ENCODE results near the gene PAXIP1.

PAXIP1 gene

DNA sequence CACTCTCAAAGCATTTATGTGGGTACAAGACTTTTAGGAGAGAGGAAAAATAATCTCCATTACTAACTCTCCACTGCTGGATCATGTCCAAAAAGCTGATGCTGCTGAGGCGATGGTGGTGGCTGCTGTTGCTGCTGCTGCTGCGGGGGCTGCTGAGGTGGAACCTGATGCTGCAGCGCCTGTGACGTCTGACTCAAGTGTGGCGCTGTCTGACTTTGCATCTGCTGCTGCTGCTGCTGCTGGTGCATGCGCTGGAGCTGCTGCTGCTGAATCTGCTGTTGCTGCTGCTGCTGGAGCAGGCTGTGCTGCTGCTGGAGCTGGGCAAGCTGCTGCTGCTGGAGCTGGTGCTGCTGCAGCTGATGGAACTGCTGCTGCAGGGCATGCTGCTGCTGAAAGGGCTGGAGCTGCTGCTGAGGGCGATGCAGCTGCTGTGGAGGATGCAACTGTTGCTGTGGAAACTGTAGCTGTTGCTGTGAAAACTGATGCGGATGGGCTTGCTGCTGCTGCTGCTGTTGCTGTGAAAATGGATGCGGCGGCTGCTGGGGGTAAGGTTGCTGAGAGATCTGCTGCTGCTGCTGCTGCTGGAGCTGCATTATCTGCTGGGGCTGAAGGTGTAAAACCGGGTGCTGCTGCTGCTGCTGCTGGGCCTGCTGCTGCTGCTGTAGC lies 34.5 kb downstream of the PAXIP1 start:
- peaks cover 86% of the 10 kb centered on the region for H3K36me3 ChIP-seq
- no peaks in the 10 kb centered on the region for H3K27me3 ChIP-seq (ENCODE audit: insufficient read depth, low read depth, severe bottlenecking)
- no peak for DNase-seq
- H3K4me3 ChIP-seq (ENCODE audit: low read depth, low read length): no peak overlapping the region
- H3K27ac ChIP-seq: no peak overlapping the region
- TF ChIP-seq, protein P1, sequence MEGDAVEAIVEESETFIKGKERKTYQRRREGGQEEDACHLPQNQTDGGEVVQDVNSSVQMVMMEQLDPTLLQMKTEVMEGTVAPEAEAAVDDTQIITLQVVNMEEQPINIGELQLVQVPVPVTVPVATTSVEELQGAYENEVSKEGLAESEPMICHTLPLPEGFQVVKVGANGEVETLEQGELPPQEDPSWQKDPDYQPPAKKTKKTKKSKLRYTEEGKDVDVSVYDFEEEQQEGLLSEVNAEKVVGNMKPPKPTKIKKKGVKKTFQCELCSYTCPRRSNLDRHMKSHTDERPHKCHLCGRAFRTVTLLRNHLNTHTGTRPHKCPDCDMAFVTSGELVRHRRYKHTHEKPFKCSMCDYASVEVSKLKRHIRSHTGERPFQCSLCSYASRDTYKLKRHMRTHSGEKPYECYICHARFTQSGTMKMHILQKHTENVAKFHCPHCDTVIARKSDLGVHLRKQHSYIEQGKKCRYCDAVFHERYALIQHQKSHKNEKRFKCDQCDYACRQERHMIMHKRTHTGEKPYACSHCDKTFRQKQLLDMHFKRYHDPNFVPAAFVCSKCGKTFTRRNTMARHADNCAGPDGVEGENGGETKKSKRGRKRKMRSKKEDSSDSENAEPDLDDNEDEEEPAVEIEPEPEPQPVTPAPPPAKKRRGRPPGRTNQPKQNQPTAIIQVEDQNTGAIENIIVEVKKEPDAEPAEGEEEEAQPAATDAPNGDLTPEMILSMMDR (IDR thresholded peaks at IDR 0.05; ENCODE audit: low read depth, low read length): no peak
- H3K9me3 ChIP-seq (ENCODE audit: severe bottlenecking): no peaks in the 10 kb centered on the region

DNA sequence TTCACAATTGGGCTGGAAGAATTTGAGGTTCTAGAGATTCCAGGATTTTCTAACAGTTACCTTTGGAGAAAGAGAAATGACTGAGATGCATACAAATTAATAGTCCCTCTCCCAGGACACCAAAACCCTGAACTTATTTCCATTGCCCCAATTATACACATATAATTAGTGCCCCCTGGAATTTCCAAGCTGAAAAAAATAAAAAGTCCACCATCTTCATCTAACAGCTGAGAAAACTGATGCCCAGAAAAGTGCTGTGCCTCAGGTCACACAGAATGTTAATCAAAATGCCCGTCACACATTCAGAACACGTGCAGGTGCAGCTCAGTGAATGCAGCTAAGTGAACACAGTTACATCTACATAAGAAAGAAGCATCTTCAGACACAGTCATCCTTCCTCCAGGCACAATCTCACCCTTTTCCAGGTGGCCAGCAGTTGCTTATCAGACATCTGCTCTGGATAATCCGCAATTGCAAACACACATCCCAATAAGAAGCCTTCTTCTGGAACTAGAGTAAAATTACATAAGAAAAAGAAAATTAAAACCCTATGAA lies 35.4 kb downstream of the PAXIP1 start:
- H3K9me3 ChIP-seq (ENCODE audit: severe bottlenecking): no peaks in the 10 kb centered on the region
- no peak overlapping the region for H3K27ac ChIP-seq
- no peak overlapping the region for H3K4me3 ChIP-seq (ENCODE audit: low read depth, low read length)
- no peak for DNase-seq
- TF ChIP-seq, protein P1 (IDR thresholded peaks at IDR 0.05; ENCODE audit: low read depth, low read length): no peak
- peaks cover 89% of the 10 kb centered on the region for H3K36me3 ChIP-seq
- no peaks in the 10 kb centered on the region for H3K27me3 ChIP-seq (ENCODE audit: insufficient read depth, low read depth, severe bottlenecking)

DNA sequence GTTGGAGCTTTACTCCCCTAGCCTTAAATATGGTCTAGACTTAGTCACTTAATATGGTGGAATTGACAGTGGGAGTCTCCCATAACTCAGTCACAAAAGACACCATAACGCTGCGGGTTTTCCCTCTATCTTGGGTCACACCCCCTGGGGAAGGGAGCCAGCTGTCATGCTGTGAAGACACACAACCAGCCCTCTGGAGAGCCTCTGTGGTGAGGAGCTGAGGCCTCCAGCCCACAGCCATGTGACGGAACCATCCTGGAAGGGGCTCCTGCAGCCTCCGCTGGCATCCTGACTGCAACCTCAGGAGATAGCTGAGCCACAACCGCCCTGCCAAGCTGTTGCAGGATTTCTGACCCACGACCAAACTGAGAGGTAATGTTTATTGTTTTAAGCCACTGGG lies 37.9 kb downstream of the PAXIP1 start:
- Histone ChIP-seq H3K36me3 (peaks cover 97% of the 10 kb centered on the region), H3K9me3 (ENCODE audit: severe bottlenecking) (no peaks in the 10 kb centered on the region), H3K27ac (no peak overlapping the region), H3K27me3 (ENCODE audit: insufficient read depth, low read depth, severe bottlenecking) (no peaks in the 10 kb centered on the region), H3K4me3 (ENCODE audit: low read depth, low read length) (no peak overlapping the region)
- TF ChIP-seq, protein P1 (IDR thresholded peaks at IDR 0.05; ENCODE audit: low read depth, low read length): no peak
- no peak for DNase-seq

DNA sequence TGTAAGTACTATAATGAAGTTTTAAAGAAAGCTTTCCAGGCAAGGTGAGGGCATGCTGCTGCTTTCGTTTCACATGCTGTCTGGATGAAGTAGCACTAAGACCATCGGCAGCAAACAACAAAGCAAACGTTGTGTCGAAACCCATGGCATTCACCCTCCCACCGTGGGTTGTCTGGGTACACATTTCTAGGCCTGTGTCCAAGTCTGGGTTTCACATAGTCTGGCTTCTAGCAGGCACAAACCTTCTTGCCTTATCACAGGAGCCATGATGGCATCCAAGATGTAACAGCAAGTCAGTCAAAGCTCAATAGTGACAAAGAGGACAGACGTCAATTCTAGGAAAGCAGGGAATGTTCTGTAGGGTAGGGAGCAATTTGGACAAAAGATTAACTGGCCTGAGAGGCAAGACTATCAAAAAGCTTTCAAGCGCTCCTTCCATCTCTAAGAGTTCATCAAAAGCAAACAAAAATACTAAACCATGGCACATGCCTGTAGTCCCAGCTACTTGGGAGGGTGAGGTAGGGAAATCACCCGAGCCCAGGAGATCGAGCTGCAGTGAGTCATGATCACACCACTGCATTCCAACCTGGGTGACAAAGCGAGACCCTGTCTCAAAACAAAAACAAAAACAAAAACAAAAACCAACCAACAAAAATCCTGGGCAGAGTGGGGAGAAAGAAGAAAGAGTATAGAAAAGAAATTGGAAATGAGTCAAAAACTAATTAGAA lies 42.7 kb downstream of the PAXIP1 start:
- peaks cover 90% of the 10 kb centered on the region for H3K36me3 ChIP-seq

DNA sequence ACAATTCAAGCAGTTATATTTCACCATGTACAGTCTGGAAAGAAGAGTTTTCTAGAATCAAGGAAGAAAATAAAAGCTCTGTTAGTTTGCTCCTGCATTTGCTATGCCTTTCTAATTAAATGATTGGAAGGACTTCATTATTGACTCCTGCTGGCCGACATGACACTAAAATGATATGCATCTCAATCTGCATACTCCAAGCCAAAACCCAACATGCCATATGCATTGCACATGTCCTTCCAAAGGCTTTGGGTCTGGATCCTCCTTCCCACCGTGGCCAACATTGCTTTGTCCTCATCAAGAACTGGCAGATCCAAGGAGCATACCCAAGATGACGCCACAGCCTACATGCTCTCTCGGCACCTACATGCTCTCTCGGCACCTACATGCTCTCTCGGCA lies 46.5 kb downstream of the PAXIP1 start:
- no peaks in the 10 kb centered on the region for H3K27me3 ChIP-seq (ENCODE audit: insufficient read depth, low read depth, severe bottlenecking)
- TF ChIP-seq, protein P1 (IDR thresholded peaks at IDR 0.05; ENCODE audit: low read depth, low read length): no peak
- peaks cover 81% of the 10 kb centered on the region for H3K36me3 ChIP-seq
- no peaks in the 10 kb centered on the region for H3K9me3 ChIP-seq (ENCODE audit: severe bottlenecking)
- no peak overlapping the region for H3K4me3 ChIP-seq (ENCODE audit: low read depth, low read length)
- H3K27ac ChIP-seq: no peak overlapping the region
- DNase-seq: no peak

More for the DNA sequence above, 42.7 kb downstream of the PAXIP1 start:
- Histone ChIP-seq H3K27me3 (ENCODE audit: insufficient read depth, low read depth, severe bottlenecking) (no peaks in the 10 kb centered on the region), H3K9me3 (ENCODE audit: severe bottlenecking) (no peaks in the 10 kb centered on the region), H3K4me3 (ENCODE audit: low read depth, low read length) (no peak overlapping the region), H3K27ac (no peak overlapping the region)
- TF ChIP-seq, protein P1 (IDR thresholded peaks at IDR 0.05; ENCODE audit: low read depth, low read length): no peak
- no peak for DNase-seq

Data from WERI-Rb-1 (cell line).